PFSK-1 (cell line): ENCODE results near the gene GHR.

Source experiments
- FOXP2 ChIP-seq: optimal IDR thresholded peaks from 2 replicates; pipeline ENCODE3; 2011; ENCODE audit warnings: borderline replicate concordance, control low read depth, inconsistent platforms; ENCODE audit not compliant: insufficient read depth; ENCODE audit errors: extremely low read length, extremely low read depth
- POLR2AphosphoS5 ChIP-seq: IDR thresholded peaks from 2 replicates; pipeline ENCODE4 v1.6.1; 2012; ENCODE audit warnings: low read depth, mild to moderate bottlenecking, control low read depth, low read length, moderate library complexity
- REST ChIP-seq, 2 experiments: IDR thresholded peaks; 2 replicates each; pipeline versions ENCODE4 v1.6.1 to v1.8.0; 2011 to 2012; ENCODE audit warnings: low read depth in 2 of 2, low read length in 2 of 2, control low read depth in 1 of 2, inconsistent platforms in 1 of 2, mild to moderate bottlenecking in 1 of 2, moderate library complexity in 1 of 2; ENCODE audit not compliant: insufficient read depth in 1 of 2
- SIN3A ChIP-seq: IDR thresholded peaks from 2 replicates; pipeline ENCODE4 v1.6.1; 2012; ENCODE audit warnings: mild to moderate bottlenecking, low read length, moderate library complexity, borderline replicate concordance; ENCODE audit not compliant: insufficient read depth
- TAF1 ChIP-seq: IDR thresholded peaks from 2 replicates; pipeline ENCODE4 v1.6.1; 2012; ENCODE audit warnings: low read length, control low read depth, borderline replicate concordance; ENCODE audit not compliant: insufficient read depth

GHR gene

GRCh38 chr5:42719034-42719433 is 295.8 kb downstream of the GHR start:
- no peak for TF ChIP-seq REST (IDR thresholded peaks at IDR 0.05; ENCODE audit: insufficient read depth in 1 of 2, low read depth in 2 of 2, low read length in 2 of 2)
- TF ChIP-seq SIN3A: no peak
- no peak for TF ChIP-seq FOXP2
- no peak for TF ChIP-seq TAF1
- no peak for TF ChIP-seq POLR2AphosphoS5

- TF ChIP-seq FOXP2 (no peak), REST (IDR thresholded peaks at IDR 0.05; ENCODE audit: insufficient read depth in 1 of 2, low read depth in 2 of 2, low read length in 2 of 2) (no peak), SIN3A (no peak), TAF1 (no peak), POLR2AphosphoS5 (no peak)
Measured at GRCh38 chr5:42720251-42720650, 297.0 kb downstream of the GHR start.

- TF ChIP-seq REST (IDR thresholded peaks at IDR 0.05; ENCODE audit: insufficient read depth in 1 of 2, low read depth in 2 of 2, low read length in 2 of 2) (no peak), TAF1 (no peak)
Measured at GRCh38 chr5:42721484-42721883, 298.2 kb downstream of the GHR start.

GRCh38 chr5:42740920-42741319 is 317.7 kb downstream of the GHR start:
- TF ChIP-seq TAF1 (no peak), SIN3A (no peak), REST (IDR thresholded peaks at IDR 0.05; ENCODE audit: insufficient read depth in 1 of 2, low read depth in 2 of 2, low read length in 2 of 2) (no peak), FOXP2 (no peak), POLR2AphosphoS5 (no peak)

GRCh38 chr5:42745426-42745825 is 322.2 kb downstream of the GHR start:
- TF ChIP-seq FOXP2 (no peak), REST (IDR thresholded peaks at IDR 0.05; ENCODE audit: insufficient read depth in 1 of 2, low read depth in 2 of 2, low read length in 2 of 2) (no peak), TAF1 (no peak), POLR2AphosphoS5 (no peak), SIN3A (no peak)
